ENCODE measurements around the gene MAD2L1BP. TPM values are rescaled to one million over a fixed set of nuclear protein-coding genes. Genes with fewer than 3 reads are reported as not detected.

The MAD2L1BP gene
- total and polyA plus RNA-seq, 2 of the 13 experiments (the other 11 are each of a cell fraction or from before 2014, with no cell fraction given): 54.2 to 55.5 TPM

- TF ChIP-seq MAF1 (CRISPR knock-in tag; IDR thresholded peaks at IDR 0.05; ENCODE audit: borderline replicate concordance) (no peak), ZNF770 (CRISPR knock-in tag; IDR thresholded peaks at IDR 0.05) (0 out of 2 replicates have a peak, but pooled peaks have one; percentile 13), ZNF605 (CRISPR knock-in tag; IDR thresholded peaks at IDR 0.05) (no peak), DNMT1 (CRISPR knock-in tag; IDR thresholded peaks at IDR 0.05) (no peak), NCOR1 (IDR thresholded peaks at IDR 0.05; ENCODE audit: borderline replicate concordance, low read length) (no peak), ZNF687 (CRISPR knock-in tag; IDR thresholded peaks at IDR 0.05) (no peak), ZNF652 (CRISPR knock-in tag; IDR thresholded peaks at IDR 0.05; ENCODE audit: borderline replicate concordance, low read depth) (no peak), ATF7-NPFF (CRISPR knock-in tag; IDR thresholded peaks at IDR 0.05; ENCODE audit: low read depth) (0 out of 2 replicates have a peak, but pooled peaks have one; percentile 37), ZNF124 (CRISPR knock-in tag; IDR thresholded peaks at IDR 0.05) (no peak), GATAD1 (CRISPR knock-in tag; IDR thresholded peaks at IDR 0.05) (0 out of 2 replicates have a peak, but pooled peaks have one; percentile 2), KLF6 (CRISPR knock-in tag; IDR thresholded peaks at IDR 0.05) (no peak), ZFP91 (CRISPR knock-in tag; IDR thresholded peaks at IDR 0.05; ENCODE audit: borderline replicate concordance) (no peak)
- in situ Hi-C loops (cut with HindIII; ENCODE audit: extremely low pct_ligation_motif_present, low pct_unique_long_range_greater_than_20kb): no loop called here
- BruUV-seq (replicated peaks): no TSS peak
Measured at GRCh38 chr6:43616725-43617472, 18.7 kb upstream of the MAD2L1BP start.

More at GRCh38 chr6:43616725-43617472, 18.7 kb upstream of the MAD2L1BP start:
- Histone ChIP-seq H3K36me3 (replicated peaks in 1 of 2; ENCODE audit: control insufficient read depth in 1 of 2, insufficient read depth in 2 of 2, low read length in 2 of 2) (peaks cover 11 to 41% of the 10 kb centered on the region in 2 experiments), H3K9me3 (ENCODE audit: low read length) (no peaks in the 10 kb centered on the region), H3K27me3 (ENCODE audit: control insufficient read depth in 1 of 2, insufficient read depth in 2 of 2, low read length in 2 of 2) (no peaks in the 10 kb centered on the region), H3K79me2 (ENCODE audit: insufficient read depth, low read length) (no peaks in the 10 kb centered on the region), H3K4me1 (ENCODE audit: insufficient read depth, low read length) (0 out of 2 replicates have a peak, but pooled peaks cover 5% of the 10 kb centered on the region), H4K20me1 (ENCODE audit: insufficient read depth, low read length) (no peaks in the 10 kb centered on the region), H3K4me2 (ENCODE audit: low read depth, low read length) (no peak overlapping the region), H3K27ac (ENCODE audit: extremely low read length, insufficient read depth, low read length) (no peak overlapping the region), H2AFZ (ENCODE audit: low read length) (no peak overlapping the region), H3K9ac (ENCODE audit: insufficient read depth, low read depth, low read length) (no peak overlapping the region), H3K4me3 (replicated peaks in 1 of 3; ENCODE audit: insufficient read depth in 1 of 3, low read depth in 2 of 3, low read length in 3 of 3) (no peak overlapping the region)
- intact Hi-C loops (cut with micrococcal nuclease; ENCODE audit: unreplicated experiment): no loop called here
- FAIRE-seq (peak; percentile 63), ATAC-seq (no peak), DNase-seq (ENCODE audit: low spot score) (no peak)
- ChIA-PET CTCF (ENCODE audit: low intra/inter-chr PET ratio, low total read pairs) (no interaction called here), POLR2A (interaction anchor here (0.7 to 4.5 kb wide), 5 partner anchors 10 to 41 kb away, joined by 3 to 50 read pairs (median 29); partner anchors contain the start of genes GTPBP2 and XPO5)
- WGBS (ENCODE audit: low lambda C conversion rate): over 99% methylated on average over 9 of the region's 9 CpGs
